ENCODE results near the gene REX1BD.

Gene REX1BD

GRCh38 chr19:18562086-18562485 lies 26.5 kb upstream of the REX1BD start:
- no peak for DNase-seq (ENCODE audit: low read depth)
- TF ChIP-seq, protein P1, sequence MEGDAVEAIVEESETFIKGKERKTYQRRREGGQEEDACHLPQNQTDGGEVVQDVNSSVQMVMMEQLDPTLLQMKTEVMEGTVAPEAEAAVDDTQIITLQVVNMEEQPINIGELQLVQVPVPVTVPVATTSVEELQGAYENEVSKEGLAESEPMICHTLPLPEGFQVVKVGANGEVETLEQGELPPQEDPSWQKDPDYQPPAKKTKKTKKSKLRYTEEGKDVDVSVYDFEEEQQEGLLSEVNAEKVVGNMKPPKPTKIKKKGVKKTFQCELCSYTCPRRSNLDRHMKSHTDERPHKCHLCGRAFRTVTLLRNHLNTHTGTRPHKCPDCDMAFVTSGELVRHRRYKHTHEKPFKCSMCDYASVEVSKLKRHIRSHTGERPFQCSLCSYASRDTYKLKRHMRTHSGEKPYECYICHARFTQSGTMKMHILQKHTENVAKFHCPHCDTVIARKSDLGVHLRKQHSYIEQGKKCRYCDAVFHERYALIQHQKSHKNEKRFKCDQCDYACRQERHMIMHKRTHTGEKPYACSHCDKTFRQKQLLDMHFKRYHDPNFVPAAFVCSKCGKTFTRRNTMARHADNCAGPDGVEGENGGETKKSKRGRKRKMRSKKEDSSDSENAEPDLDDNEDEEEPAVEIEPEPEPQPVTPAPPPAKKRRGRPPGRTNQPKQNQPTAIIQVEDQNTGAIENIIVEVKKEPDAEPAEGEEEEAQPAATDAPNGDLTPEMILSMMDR (IDR thresholded peaks at IDR 0.05; ENCODE audit: control insufficient read depth, extremely low read depth, insufficient read depth): no peak
- no peak overlapping the region for H3K4me3 ChIP-seq (ENCODE audit: low read depth, low read length)

DNA sequence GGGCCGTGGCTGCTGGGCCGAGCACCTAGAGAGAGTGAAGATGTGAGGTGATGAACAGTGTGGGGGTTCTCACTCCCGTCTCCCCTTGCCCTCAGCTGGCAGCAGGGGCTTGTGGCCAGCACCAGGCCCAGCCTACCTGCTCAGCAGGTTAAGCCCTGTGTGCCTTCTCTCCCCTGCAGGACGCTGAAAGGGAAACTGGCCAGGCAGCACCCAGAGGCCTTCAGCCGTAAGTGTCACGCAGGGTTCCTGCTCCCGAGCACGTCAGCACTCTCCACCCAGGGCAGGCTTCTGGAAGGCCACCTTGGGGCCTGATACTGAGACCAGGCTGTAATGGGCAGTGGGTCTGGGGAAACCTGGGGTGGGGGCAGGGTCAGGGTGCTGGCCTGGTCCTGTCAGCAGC lies 21.6 kb upstream of the REX1BD start:
- DNase-seq (ENCODE audit: low read depth): no peak
- TF ChIP-seq, protein P1 (IDR thresholded peaks at IDR 0.05; ENCODE audit: control insufficient read depth, extremely low read depth, insufficient read depth): no peak
- H3K4me3 ChIP-seq (ENCODE audit: low read depth, low read length): no peak overlapping the region

- no peak overlapping the region for H3K4me3 ChIP-seq (ENCODE audit: low read depth, low read length)
- DNase-seq (ENCODE audit: low read depth): no peak
- TF ChIP-seq, protein P1 (IDR thresholded peaks at IDR 0.05; ENCODE audit: control insufficient read depth, extremely low read depth, insufficient read depth): no peak
Measured at GRCh38 chr19:18568367-18568766, 20.2 kb upstream of the REX1BD start.

GRCh38 chr19:18571564-18572344 lies 16.8 kb upstream of the REX1BD start, which contains the start of gene UBA52:
TSS of gene UBA52 (plus strand) at chr19:18571857. CDS start at chr19:18573301, 1,444 bp downstream.
- DNase-seq (ENCODE audit: low read depth): peak; percentile 96
- TF ChIP-seq, protein P1 (IDR thresholded peaks at IDR 0.05; ENCODE audit: control insufficient read depth, extremely low read depth, insufficient read depth): no peak
- H3K4me3 ChIP-seq (ENCODE audit: low read depth, low read length): peak within 1 kb of the TSS; percentile 99

GRCh38 chr19:18574691-18575291 lies 13.8 kb upstream of the REX1BD start:
- no peak for DNase-seq (ENCODE audit: low read depth)
- no peak overlapping the region for H3K4me3 ChIP-seq (ENCODE audit: low read depth, low read length)
- TF ChIP-seq, protein P1 (IDR thresholded peaks at IDR 0.05; ENCODE audit: control insufficient read depth, extremely low read depth, insufficient read depth): no peak

DNA sequence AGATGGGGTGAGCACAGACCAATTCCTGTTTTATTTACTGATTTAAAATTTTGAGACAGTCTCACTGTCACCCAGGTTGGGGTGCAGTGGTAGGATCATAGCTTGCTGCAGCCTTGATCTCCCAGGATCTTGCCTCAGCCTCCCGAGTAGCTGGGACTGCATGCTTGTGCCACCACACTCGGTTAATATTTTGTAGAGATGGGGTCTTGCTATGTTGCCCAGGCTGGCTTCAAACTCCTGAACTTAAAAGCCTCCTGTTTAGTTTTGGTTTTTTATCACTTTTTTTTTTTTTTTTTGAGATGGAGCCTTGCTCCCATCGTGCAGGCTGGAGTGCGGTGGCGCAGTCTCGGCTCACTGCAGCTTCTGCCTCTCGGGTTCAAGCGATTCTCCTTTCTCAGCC lies 12.2 kb upstream of the REX1BD start:
- H3K4me3 ChIP-seq (ENCODE audit: low read depth, low read length): no peak overlapping the region
- TF ChIP-seq, protein P1 (IDR thresholded peaks at IDR 0.05; ENCODE audit: control insufficient read depth, extremely low read depth, insufficient read depth): no peak
- no peak for DNase-seq (ENCODE audit: low read depth)
